ACC112 (cell line): ENCODE results near the gene SLC12A3.
"Not testable (repeated sequence)": the region's sequence is repeated elsewhere in the genome, so short reads cannot be mapped to it uniquely, and the experiment has no call there.

Source experiments
- H2AFZ ChIP-seq: fragments of 200-600 bp; sonication (generic); one replicate; pipeline ENCODE4 v1.6.0; 2017; ENCODE audit warnings: antibody characterized with exemption, low read length; ENCODE audit not compliant: unreplicated experiment
- H3K27ac ChIP-seq: fragments of 200-600 bp; sonication (generic); 2 replicates; pipeline ENCODE4 v1.5.1; 2014; ENCODE audit warnings: low read depth, mild to moderate bottlenecking, antibody characterized with exemption, low read length, moderate library complexity
- H3K27me3 ChIP-seq: fragments of 200-600 bp; sonication (generic); 2 replicates; pipeline ENCODE4 v1.6.1; 2014; ENCODE audit warnings: mild to moderate bottlenecking, antibody characterized with exemption, low read length, moderate library complexity, mixed read lengths; ENCODE audit not compliant: insufficient read depth
- H3K36me3 ChIP-seq: fragments of 200-600 bp; sonication (generic); 2 replicates; pipeline ENCODE4 v1.6.1; 2016; ENCODE audit warnings: mild to moderate bottlenecking, antibody characterized with exemption, low read length, moderate library complexity, mixed read lengths; ENCODE audit not compliant: insufficient read depth
- H3K4me1 ChIP-seq: fragments of 200-600 bp; sonication (generic); one replicate; pipeline ENCODE4 v1.6.1; 2016; ENCODE audit warnings: low read length, mixed read lengths; ENCODE audit not compliant: insufficient read depth, unreplicated experiment, control insufficient read depth
- H3K4me3 ChIP-seq: fragments of 200-600 bp; sonication (generic); 2 replicates; pipeline ENCODE4 v1.5.1; 2014; ENCODE audit warnings: mild to moderate bottlenecking, low read depth, low read length
- H3K79me2 ChIP-seq: fragments of 200-600 bp; sonication (generic); one replicate; pipeline ENCODE4 v1.6.0; 2016; ENCODE audit warnings: low read length; ENCODE audit not compliant: control insufficient read depth, unreplicated experiment, insufficient read depth

Gene SLC12A3

DNA sequence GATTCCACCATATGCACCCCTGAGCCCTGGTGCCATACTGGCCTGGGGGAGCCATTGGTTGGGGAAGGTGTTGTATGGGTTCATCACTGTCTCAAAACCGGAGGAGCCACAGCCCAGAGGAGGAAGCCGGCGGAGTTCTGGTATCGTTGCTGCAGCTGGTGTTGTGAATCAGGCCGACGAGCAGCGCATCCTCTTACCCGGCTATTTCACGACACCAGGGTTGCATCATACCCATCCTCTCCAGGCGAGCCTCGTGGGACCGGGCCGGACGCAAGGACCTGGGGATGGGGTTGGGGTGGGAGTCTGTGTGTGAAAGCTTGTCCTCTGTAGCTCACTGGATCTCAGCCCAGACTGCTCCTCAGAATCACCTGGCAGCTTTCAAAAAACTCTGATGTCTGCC, 6.6 kb upstream of the SLC12A3 start:
- no peak overlapping the region for H2AFZ ChIP-seq
- H3K36me3 ChIP-seq, result no peaks in the 10 kb centered on the region
- H3K27me3 ChIP-seq, result no peaks in the 10 kb centered on the region
- H3K79me2 ChIP-seq, result no peaks in the 10 kb centered on the region
- no peaks in the 10 kb centered on the region for H3K4me1 ChIP-seq
- H3K4me3 ChIP-seq, result no peak overlapping the region
- no peak overlapping the region for H3K27ac ChIP-seq

GRCh38 chr16:56859636-56860035, 5.4 kb upstream of the SLC12A3 start:
- no peaks in the 10 kb centered on the region for H3K36me3 ChIP-seq
- H3K27ac ChIP-seq, result no peak overlapping the region
- no peaks in the 10 kb centered on the region for H3K4me1 ChIP-seq
- H3K27me3 ChIP-seq, result no peaks in the 10 kb centered on the region
- H2AFZ ChIP-seq, result no peak overlapping the region
- no peak overlapping the region for H3K4me3 ChIP-seq
- H3K79me2 ChIP-seq, result no peaks in the 10 kb centered on the region

DNA sequence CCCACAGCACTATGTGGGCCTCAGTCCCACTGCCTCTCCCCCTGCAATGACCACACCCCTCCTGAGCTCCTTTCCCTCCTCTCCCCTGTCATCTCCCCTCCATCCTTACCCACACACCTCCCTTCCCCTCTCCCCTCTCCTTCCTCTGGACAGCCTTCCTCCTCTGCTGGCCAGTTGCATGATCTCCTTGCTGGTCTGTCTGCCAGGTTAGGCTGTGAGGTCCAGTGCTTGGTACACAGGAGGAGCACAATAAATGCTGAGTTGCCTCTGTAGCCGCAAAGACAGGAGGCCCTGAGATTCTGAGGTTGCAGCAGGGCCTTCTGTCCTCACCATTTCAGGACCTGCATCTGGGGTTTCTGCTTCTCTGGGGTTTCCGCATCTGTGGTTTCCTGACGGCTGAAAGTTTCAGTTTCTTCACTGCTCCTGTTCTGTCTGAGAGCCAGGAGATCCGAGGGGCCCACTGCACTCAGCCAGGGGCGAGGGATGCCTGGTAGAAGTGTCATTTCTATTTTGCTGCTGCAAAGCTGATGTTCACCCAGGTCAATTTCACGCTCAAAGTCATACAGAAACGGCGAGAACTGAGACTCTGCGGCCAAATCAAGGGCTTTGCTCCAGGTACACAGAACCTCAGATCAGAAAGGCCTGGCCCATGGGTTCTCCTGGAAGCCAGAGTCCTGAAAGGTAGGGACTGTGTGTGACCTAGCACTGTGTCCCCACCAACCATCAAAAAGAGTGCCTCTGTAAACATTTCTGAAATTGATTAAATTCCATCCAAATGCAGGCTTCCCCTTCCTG, 4.6 kb upstream of the SLC12A3 start:
- Histone ChIP-seq H2AFZ (no peak overlapping the region), H3K4me1 (no peaks in the 10 kb centered on the region), H3K27me3 (no peaks in the 10 kb centered on the region), H3K79me2 (no peaks in the 10 kb centered on the region), H3K36me3 (no peaks in the 10 kb centered on the region), H3K27ac (no peak overlapping the region), H3K4me3 (no peak overlapping the region)

GRCh38 chr16:56861092-56861610, 3.9 kb upstream of the SLC12A3 start:
- no peaks in the 10 kb centered on the region for H3K79me2 ChIP-seq
- H3K27me3 ChIP-seq, result no peaks in the 10 kb centered on the region
- H3K4me1 ChIP-seq, result no peaks in the 10 kb centered on the region
- H3K36me3 ChIP-seq, result no peaks in the 10 kb centered on the region
- H3K27ac ChIP-seq, result no peak overlapping the region
- no peak overlapping the region for H3K4me3 ChIP-seq
- no peak overlapping the region for H2AFZ ChIP-seq

GRCh38 chr16:56861756-56862155, 3.3 kb upstream of the SLC12A3 start:
- H3K27me3 ChIP-seq, result no peaks in the 10 kb centered on the region
- no peak overlapping the region for H2AFZ ChIP-seq
- no peaks in the 10 kb centered on the region for H3K36me3 ChIP-seq
- H3K79me2 ChIP-seq, result no peaks in the 10 kb centered on the region
- H3K27ac ChIP-seq, result no peak overlapping the region
- H3K4me1 ChIP-seq, result no peaks in the 10 kb centered on the region
- H3K4me3 ChIP-seq, result no peak overlapping the region

GRCh38 chr16:56862776-56863175, 2.2 kb upstream of the SLC12A3 start:
- Histone ChIP-seq H3K27me3 (no peaks in the 10 kb centered on the region), H3K36me3 (no peaks in the 10 kb centered on the region), H2AFZ (no peak overlapping the region), H3K79me2 (no peaks in the 10 kb centered on the region), H3K4me3 (no peak overlapping the region), H3K4me1 (no peaks in the 10 kb centered on the region), H3K27ac (no peak overlapping the region)

DNA sequence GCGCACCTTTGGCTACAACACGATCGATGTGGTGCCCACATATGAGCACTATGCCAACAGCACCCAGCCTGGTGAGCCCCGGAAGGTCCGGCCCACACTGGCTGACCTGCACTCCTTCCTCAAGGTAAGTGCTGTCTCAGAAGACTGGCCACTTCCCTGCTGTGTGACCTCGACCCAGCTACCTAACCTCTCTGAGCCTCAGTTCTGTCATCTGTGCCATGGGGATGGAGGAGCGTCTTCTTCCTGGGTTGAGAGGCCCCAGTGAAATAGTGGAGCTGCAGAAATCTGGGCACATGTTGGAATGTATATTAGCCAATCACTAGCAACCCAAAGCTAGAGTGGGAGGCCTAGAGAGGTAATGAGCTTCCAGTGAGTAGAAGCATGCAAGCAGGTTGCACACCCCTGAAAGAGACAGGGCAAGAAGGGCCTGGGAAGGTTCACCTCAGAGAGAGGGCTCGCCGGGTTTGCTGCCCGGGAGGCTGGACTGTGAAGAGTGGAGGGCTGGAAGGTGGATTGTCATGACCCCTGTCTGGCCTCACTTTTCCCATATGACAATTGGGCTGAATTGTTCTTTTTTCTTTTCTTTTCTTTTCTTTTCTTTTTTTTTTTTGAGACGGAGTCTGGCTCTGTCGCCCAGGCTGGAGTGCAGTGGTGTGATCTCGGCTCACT, 521 bp downstream of the SLC12A3 start:
- Histone ChIP-seq H3K4me1 (no peaks in the 10 kb centered on the region), H3K4me3 (no peak overlapping the region), H3K79me2 (no peaks in the 10 kb centered on the region), H3K27ac (no peak overlapping the region), H3K27me3 (no peaks in the 10 kb centered on the region), H3K36me3 (no peaks in the 10 kb centered on the region), H2AFZ (no peak overlapping the region)

DNA sequence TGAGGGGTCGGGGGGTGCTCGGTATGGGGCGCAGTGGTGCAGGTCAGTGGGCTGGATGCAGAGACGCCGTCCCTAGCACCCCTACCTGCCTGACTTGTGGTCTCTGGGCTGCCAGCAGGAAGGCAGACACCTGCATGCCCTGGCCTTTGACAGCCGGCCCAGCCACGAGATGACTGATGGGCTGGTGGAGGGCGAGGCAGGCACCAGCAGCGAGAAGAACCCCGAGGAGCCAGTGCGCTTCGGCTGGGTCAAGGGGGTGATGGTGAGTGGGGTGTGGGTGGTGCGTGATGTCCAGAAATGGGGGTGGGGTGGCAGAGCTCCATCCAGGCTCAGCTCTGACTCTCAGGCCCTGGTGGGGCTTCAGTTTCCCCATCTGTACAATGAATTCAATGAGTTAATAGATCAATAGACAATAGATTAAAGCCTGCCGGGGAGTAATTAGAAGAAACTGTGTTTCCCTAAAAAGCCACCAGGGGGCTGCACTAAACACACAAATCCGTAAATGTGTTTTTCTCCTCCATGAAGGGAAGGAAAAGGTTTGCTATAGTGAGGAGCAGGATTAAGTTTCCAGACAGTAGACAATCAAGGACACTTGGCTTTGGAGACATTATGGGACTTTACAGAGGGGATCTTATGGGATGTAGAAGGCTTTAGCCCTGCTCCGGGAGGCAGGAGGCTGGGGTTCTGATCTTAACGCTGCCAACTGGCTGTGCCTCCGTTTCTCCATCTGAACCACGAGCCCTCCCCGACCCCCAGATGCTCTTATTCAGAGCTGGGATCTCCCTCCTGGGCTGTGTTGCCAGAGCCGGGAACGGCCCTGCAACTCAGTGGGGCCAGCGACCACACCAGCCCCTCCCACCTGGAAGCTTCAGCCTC, 2.2 kb downstream of the SLC12A3 start:
- Histone ChIP-seq H3K4me3 (no peak overlapping the region), H3K27me3 (no peaks in the 10 kb centered on the region), H3K79me2 (no peaks in the 10 kb centered on the region), H3K27ac (no peak overlapping the region), H2AFZ (peak overlapping the region; percentile 82), H3K4me1 (no peaks in the 10 kb centered on the region), H3K36me3 (no peaks in the 10 kb centered on the region)

DNA sequence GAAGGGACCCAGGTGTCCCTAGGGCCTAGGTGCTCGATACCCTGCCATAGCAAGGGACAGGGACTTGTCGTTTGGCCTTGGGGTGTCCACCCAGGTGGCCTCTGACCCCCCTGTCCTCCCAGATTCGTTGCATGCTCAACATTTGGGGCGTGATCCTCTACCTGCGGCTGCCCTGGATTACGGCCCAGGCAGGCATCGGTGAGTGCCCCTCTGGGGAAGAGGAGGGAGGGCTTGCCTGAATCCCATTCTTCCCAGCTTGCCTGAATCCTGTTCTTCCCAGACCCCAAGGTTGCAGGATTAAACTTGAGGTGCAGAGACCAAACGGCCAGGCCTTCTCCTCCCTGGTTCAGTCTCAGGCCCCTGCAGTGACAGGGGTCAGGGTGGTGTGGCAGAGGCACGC, 3.2 kb downstream of the SLC12A3 start:
- H3K4me3 ChIP-seq, result no peak overlapping the region
- H3K4me1 ChIP-seq, result no peaks in the 10 kb centered on the region
- no peaks in the 10 kb centered on the region for H3K27me3 ChIP-seq
- H3K27ac ChIP-seq, result no peak overlapping the region
- no peak overlapping the region for H2AFZ ChIP-seq
- no peaks in the 10 kb centered on the region for H3K79me2 ChIP-seq
- no peaks in the 10 kb centered on the region for H3K36me3 ChIP-seq

GRCh38 chr16:56868766-56869165, 3.8 kb downstream of the SLC12A3 start:
- not testable (repeated sequence) for H3K4me3 ChIP-seq, H3K79me2 ChIP-seq, H3K27me3 ChIP-seq, H2AFZ ChIP-seq, H3K27ac ChIP-seq, H3K36me3 ChIP-seq, H3K4me1 ChIP-seq
